Fibroblast of lung (primary cell): ENCODE measurements around the gene DLG2.

Experiments
- EZH2 ChIP-seq: IDR thresholded peaks from 2 replicates; pipeline ENCODE4 v1.5.1; 2012; ENCODE audit warnings: low read length, control low read depth, mild to moderate bottlenecking; ENCODE audit errors: missing control alignments
- TF ChIP-seq, protein P1 (sequence below), 2 donors: IDR thresholded peaks in 1 of 2; conservative IDR thresholded peaks in 1 of 2; 1 replicate in 1 of 2; 2 replicates in 1 of 2; pipeline ENCODE4 v1.5.1; 2011 to 2012; ENCODE audit warnings: low read length in 2 of 2, control low read depth in 1 of 2, inconsistent platforms in 1 of 2, low read depth in 1 of 2, mild to moderate bottlenecking in 1 of 2

DNA sequence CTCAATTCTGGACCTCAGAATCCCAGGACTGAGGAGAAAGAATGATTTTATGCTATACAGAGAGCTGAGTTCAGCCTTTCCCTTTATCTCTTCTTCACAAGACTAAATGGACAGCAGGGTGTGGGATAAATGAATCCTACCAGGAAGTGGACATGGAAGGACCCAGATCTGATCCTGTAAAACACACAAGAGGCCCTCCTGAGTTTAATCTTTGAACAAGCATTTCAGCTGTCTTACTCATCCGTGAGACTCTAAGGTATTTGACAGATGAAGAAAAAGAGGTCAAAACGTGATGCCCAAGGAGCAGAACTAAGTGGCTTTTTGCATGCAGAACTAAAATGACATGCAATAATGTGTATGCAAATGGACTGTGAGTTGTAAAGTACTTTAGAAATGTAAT is 511.3 kb downstream of the DLG2 start:
- TF ChIP-seq, protein P1, sequence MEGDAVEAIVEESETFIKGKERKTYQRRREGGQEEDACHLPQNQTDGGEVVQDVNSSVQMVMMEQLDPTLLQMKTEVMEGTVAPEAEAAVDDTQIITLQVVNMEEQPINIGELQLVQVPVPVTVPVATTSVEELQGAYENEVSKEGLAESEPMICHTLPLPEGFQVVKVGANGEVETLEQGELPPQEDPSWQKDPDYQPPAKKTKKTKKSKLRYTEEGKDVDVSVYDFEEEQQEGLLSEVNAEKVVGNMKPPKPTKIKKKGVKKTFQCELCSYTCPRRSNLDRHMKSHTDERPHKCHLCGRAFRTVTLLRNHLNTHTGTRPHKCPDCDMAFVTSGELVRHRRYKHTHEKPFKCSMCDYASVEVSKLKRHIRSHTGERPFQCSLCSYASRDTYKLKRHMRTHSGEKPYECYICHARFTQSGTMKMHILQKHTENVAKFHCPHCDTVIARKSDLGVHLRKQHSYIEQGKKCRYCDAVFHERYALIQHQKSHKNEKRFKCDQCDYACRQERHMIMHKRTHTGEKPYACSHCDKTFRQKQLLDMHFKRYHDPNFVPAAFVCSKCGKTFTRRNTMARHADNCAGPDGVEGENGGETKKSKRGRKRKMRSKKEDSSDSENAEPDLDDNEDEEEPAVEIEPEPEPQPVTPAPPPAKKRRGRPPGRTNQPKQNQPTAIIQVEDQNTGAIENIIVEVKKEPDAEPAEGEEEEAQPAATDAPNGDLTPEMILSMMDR (conservative IDR thresholded peaks at IDR 0.05 in 1 of 2, IDR thresholded peaks at IDR 0.05 in 1 of 2; ENCODE audit: low read depth in 1 of 2, low read length in 2 of 2): no peak
- TF ChIP-seq EZH2: no peak
